Subcutaneous adipose tissue (tissue), 4 donors: Measurements from ENCODE around the gene MID1. TPM values are rescaled to one million over a fixed set of nuclear protein-coding genes. Genes with fewer than 3 reads are reported as not detected.

Experiments
- total RNA-seq, 4 donors: library from RNA; depleted of rRNA; stranded (reverse); fragments of >200 nt; gene quantifications; one replicate each; pipeline ENCODE4 v1.1.0, GENCODE V29; 2016
- TF ChIP-seq, protein P1 (sequence below): fragments of 450-650 bp; IDR thresholded peaks from one replicate; pipeline ENCODE4 v1.5.1; 2016; ENCODE audit warnings: low read depth, mild to moderate bottlenecking, control low read depth, antibody characterized with exemption, moderate library complexity

Gene MID1
- total RNA-seq, 4 donors from 2014 or later: 5.9 to 11.1 (median 8.6) TPM

DNA sequence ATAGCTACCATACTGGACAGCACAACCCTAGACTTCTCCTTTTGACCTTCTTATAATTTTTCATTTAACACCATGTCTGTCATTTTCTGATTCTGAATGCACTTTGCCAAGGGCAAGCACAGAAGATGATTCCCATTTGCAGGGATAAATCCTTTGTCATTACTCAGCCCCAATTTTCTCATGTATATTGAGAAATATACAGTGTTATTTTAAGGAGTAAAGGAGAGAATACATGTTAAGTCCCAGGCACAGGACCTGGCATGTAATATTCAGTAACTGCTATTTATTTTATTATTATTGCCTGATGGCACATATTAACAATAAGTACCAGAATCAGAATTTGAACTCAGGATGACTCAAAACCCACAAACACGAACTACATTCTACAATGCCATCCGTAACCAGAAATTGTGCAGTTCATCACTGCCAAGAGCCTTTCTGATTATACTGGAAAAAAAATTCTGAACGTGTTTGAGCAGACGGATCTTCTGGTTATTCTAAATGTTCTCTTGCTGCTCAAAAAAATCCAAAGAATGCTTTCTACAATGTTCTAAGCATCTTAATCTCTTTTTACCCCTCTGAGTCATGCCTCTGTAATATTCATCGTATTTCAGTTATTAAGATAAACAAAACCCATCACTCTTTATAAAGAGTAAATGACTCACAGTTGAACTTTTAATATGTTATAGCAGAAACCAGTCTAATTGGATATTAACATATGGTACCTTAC, 170.0 kb downstream of the MID1 start:
- TF ChIP-seq, protein P1, sequence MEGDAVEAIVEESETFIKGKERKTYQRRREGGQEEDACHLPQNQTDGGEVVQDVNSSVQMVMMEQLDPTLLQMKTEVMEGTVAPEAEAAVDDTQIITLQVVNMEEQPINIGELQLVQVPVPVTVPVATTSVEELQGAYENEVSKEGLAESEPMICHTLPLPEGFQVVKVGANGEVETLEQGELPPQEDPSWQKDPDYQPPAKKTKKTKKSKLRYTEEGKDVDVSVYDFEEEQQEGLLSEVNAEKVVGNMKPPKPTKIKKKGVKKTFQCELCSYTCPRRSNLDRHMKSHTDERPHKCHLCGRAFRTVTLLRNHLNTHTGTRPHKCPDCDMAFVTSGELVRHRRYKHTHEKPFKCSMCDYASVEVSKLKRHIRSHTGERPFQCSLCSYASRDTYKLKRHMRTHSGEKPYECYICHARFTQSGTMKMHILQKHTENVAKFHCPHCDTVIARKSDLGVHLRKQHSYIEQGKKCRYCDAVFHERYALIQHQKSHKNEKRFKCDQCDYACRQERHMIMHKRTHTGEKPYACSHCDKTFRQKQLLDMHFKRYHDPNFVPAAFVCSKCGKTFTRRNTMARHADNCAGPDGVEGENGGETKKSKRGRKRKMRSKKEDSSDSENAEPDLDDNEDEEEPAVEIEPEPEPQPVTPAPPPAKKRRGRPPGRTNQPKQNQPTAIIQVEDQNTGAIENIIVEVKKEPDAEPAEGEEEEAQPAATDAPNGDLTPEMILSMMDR: no peak

DNA sequence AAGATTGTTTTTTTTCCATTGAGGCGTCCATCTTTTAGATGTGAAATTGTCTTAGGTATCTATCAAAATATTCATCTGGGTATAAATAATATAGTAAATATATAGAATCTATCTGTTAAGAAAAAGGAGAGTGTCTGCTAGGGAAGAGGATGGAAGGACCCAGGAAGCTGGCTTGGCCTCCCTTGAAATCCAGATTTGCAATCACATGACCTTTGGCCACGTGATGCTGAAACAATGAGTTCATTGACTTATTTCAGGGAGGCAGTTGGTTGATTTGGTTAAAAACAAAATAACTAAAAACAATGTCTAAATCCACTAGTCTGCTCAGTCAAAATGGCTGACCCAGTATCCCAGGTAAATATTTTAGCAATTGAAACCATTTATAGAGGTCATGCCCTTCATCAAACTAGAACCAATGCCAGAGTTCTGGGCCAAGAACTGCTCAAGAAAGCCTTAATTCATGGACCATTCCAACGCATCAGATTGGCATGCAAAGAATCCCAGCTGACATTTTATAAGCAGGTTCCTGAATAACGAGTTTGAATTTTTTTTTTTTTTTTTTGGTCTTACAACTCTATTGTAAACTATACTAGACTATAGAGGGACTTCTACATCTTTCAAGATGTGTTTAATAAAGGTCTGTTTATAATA, 172.7 kb downstream of the MID1 start:
- TF ChIP-seq, protein P1: no peak

DNA sequence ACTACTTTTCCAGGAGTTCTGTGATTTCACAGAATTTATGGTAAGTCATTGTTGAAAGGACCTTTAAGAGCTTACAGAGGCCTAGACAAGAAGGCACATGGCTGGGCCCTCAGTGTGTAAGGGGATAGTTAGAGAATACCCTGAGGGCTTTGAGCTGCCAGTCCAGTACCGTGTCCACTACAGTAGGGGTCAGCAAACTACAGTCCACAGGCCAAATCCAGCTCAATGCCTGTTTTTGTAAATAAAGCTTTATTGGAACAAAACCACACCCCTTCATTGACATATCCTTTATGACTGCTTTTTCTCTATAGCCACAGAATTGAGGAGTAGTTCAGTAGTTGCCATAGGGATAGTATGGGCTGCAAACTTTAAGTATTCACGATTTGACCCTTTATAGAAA, 176.2 kb downstream of the MID1 start:
- TF ChIP-seq, protein P1: no peak

DNA sequence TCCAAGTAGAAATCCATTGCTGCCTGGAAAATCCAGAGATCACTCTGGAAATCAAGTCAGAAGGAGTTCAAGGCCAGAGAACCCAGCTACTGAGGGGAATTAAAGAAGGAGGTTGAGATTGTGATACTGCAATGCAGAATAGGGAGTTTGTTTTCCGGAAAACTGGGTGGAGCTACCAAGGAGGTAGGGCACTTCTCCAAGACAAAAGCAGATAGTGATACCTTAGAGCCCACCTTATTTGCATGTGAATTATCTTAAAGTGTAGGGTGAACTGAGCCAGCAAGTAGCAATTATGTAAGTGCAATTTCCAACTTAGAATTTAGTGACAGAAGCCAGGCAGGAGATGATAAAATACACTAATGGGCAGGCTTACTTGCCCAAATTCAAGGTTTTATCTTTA, 178.9 kb downstream of the MID1 start:
- TF ChIP-seq, protein P1: no peak

DNA sequence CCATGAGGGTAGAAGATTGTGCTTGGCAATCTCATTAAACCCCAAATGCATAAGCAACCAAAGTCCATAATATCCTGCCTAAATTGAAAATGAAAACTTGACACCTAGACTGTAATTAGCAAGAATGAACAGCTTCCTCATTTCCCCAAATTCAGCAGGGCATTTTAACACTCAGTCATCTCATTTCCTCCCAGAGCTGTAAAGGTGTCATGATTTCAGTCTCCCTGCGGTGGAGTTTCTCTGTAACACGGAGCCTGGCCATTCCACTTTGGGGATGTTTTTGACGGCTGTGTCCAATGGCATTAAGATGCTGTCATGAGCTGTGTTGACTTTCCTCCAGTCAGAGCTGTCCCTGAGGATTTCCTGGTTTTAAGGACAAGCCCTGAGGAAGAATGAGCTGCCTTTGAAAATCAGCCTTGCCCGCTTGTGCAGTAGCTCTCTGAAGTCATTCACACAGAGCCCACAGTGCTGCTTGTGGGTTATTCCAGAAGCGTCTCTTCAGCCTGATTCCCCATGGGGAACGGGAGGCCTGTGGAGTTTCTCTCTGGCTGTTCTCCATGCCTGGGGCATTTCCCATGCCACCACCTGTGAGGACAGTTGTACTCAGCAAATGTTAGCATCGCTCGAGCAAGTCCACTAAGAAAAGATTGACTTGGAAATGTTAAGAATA, 187.0 kb downstream of the MID1 start:
- TF ChIP-seq, protein P1: no peak

DNA sequence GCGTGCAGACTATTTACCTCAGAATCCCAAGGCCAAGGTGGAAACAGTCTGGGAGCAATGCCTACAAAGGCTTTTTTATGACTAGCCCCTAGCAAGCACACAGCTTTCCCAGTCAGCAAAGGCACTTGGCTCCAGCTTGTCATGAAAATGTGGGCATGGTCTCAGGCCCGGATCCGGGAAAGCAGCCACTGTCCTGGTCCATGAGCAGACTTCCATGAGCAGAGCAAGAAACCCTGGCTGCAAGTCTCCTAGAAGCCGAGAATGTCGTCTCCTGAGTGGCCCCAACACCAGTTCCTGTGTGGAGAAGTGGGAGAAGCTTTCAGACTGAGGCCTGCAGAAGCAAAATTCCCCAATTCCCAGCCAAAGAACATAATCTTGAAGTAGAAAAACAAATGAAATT, 190.5 kb downstream of the MID1 start:
- TF ChIP-seq, protein P1: no peak

DNA sequence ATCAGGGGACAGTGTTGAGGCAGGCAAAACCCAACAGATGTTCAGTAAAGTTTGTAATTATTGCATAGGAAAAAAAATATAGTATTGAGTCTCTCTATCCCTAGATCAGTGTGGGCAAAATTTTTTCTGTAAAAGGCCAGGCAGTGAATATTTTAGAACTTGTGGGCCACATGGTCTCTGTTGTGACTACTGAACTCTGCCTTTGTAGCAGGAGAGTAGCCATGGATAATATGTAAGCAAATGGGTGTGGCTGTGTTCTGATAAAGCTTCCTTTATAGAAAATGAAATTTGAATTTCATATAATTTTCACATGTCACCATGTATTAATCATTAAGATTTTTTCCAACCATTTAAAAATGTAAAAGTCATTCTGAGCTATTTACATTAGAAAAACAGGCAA, 193.1 kb downstream of the MID1 start:
- TF ChIP-seq, protein P1: no peak
